Loucy (cell line): ENCODE data around the gene HGS.
"Not testable (repeated sequence)": the region's sequence is repeated elsewhere in the genome, so short reads cannot be mapped to it uniquely, and the experiment has no call there.

ENCODE experiments used
- CTCF ChIP-seq: fragments of 200-600 bp; sonication (generic); conservative IDR thresholded peaks from 2 replicates; pipeline ENCODE4 v1.5.1; 2014; ENCODE audit warnings: mild to moderate bottlenecking, antibody characterized with exemption, low read length
- EZH2phosphoT487 ChIP-seq: fragments of 200-600 bp; IDR thresholded peaks from 2 replicates; pipeline ENCODE4 v1.6.1; 2018; ENCODE audit warnings: antibody characterized with exemption, mild to moderate bottlenecking, moderate library complexity, borderline replicate concordance

GRCh38 chr17:81675515-81676221 is 8.1 kb upstream of the HGS start:
- TF ChIP-seq CTCF: peak; percentile 43
- not testable (repeated sequence) for TF ChIP-seq EZH2phosphoT487
